WTC11 (cell line): ENCODE measurements around the gene HHAT. TPM values are rescaled to one million over a fixed set of nuclear protein-coding genes. Genes with fewer than 3 reads are reported as not detected.

Experiments
- ATAC-seq: fragments of 200-7000 bp; cut with Tn5 transposase; 2 replicates; pipeline ENCODE4 v1.10.0; 2021; ENCODE audit warnings: mild to moderate bottlenecking, moderate library complexity
- CTCF ChIA-PET: fragments of 300-600 bp; sonication (Branson Sonifier 250); formaldehyde crosslinking; loops from one replicate; lab custom pipeline; 2021; ENCODE audit warnings: antibody characterized with exemption; lab: Charles Lee
- POLR2A ChIA-PET: fragments of 350-600 bp; sonication (Branson Sonifier 250); formaldehyde crosslinking; loops from one replicate; lab custom pipeline; 2021; ENCODE audit warnings: antibody characterized with exemption; lab: Charles Lee
- DNase-seq: peaks from one replicate; pipeline ENCODE4 v3.0.0; 2021; ENCODE audit warnings: low spot score
- H3K27ac Mint-ChIP-seq: 2 replicates; pipeline ENCODE4 v1.8.0; 2021; ENCODE audit warnings: mixed read lengths
- H3K27me3 Mint-ChIP-seq: 2 replicates; pipeline ENCODE4 v1.8.0; 2021; ENCODE audit warnings: low read depth, mild to moderate bottlenecking, moderate library complexity, mixed read lengths
- H3K36me3 Mint-ChIP-seq: 2 replicates; pipeline ENCODE4 v1.8.0; 2021; ENCODE audit warnings: mixed read lengths
- H3K4me1 Mint-ChIP-seq: 2 replicates; pipeline ENCODE4 v1.8.0; 2022; ENCODE audit warnings: mixed read lengths
- H3K4me3 Mint-ChIP-seq: 2 replicates; pipeline ENCODE4 v1.8.0; 2021; ENCODE audit warnings: mild to moderate bottlenecking, moderate library complexity, mixed read lengths
- H3K9me3 Mint-ChIP-seq: 2 replicates; pipeline ENCODE4 v1.8.0; 2021; ENCODE audit warnings: mixed read lengths
- ATF3 ChIP-seq: sonication (generic); formaldehyde crosslinking; conservative IDR thresholded peaks from 2 replicates; pipeline ENCODE4 v1.8.1; 2022; ENCODE audit warnings: mild to moderate bottlenecking, missing genetic modification reagents
- CBFB ChIP-seq: sonication (generic); formaldehyde crosslinking; IDR thresholded peaks from 2 replicates; pipeline ENCODE4 v1.8.1; 2022; ENCODE audit warnings: mild to moderate bottlenecking, low read depth, missing genetic modification reagents
- CTCF ChIP-seq: fragments of 200-600 bp; IDR thresholded peaks from 2 replicates; pipeline ENCODE4 v1.8.0; 2022; ENCODE audit warnings: antibody characterized with exemption
- ELF4 ChIP-seq: sonication (generic); formaldehyde crosslinking; IDR thresholded peaks from 2 replicates; pipeline ENCODE4 v1.8.1; 2022; ENCODE audit warnings: low read depth, mild to moderate bottlenecking, moderate library complexity, missing genetic modification reagents
- IRF2 ChIP-seq: sonication (generic); formaldehyde crosslinking; IDR thresholded peaks from 2 replicates; pipeline ENCODE4 v1.8.0; 2022; ENCODE audit warnings: low read depth, missing genetic modification reagents, borderline replicate concordance
- JAZF1 ChIP-seq: fragments of 250-450 bp; sonication (Bioruptor Pico); IDR thresholded peaks from 2 replicates; pipeline ENCODE4 v1.9.0; 2021; ENCODE audit warnings: moderate library complexity, mild to moderate bottlenecking, inconsistent platforms
- KAT7 ChIP-seq: sonication (generic); formaldehyde crosslinking; IDR thresholded peaks from 2 replicates; pipeline ENCODE4 v1.8.1; 2023; ENCODE audit warnings: missing genetic modification reagents, mild to moderate bottlenecking, borderline replicate concordance
- NFYB ChIP-seq: sonication (generic); formaldehyde crosslinking; conservative IDR thresholded peaks from 2 replicates; pipeline ENCODE4 v1.8.0; 2022; ENCODE audit warnings: low read depth, missing genetic modification reagents
- NR1H2 ChIP-seq: sonication (generic); formaldehyde crosslinking; IDR thresholded peaks from 2 replicates; pipeline ENCODE4 v1.9.0; 2021; ENCODE audit warnings: mild to moderate bottlenecking, moderate library complexity, missing genetic modification reagents
- PRDM15 ChIP-seq: sonication (generic); formaldehyde crosslinking; IDR thresholded peaks from 2 replicates; pipeline ENCODE4 v1.8.0; 2022; ENCODE audit warnings: missing genetic modification reagents
- PRRX2 ChIP-seq: fragments of 250-450 bp; sonication (Bioruptor Pico); IDR thresholded peaks from 2 replicates; pipeline ENCODE4 v1.8.0; 2021; ENCODE audit warnings: mild to moderate bottlenecking
- RELA ChIP-seq: sonication (generic); formaldehyde crosslinking; IDR thresholded peaks from 2 replicates; pipeline ENCODE4 v1.8.1; 2022; ENCODE audit warnings: missing genetic modification reagents, mild to moderate bottlenecking, borderline replicate concordance
- ZBTB43 ChIP-seq: sonication (generic); formaldehyde crosslinking; IDR thresholded peaks from 2 replicates; pipeline ENCODE4 v1.8.1; 2023; ENCODE audit warnings: mild to moderate bottlenecking, missing genetic modification reagents
- ZNF219 ChIP-seq: sonication (generic); formaldehyde crosslinking; IDR thresholded peaks from 2 replicates; pipeline ENCODE4 v1.8.0; 2023; ENCODE audit warnings: missing genetic modification reagents, mild to moderate bottlenecking, borderline replicate concordance
- ZNF396 ChIP-seq: fragments of 250-450 bp; sonication (Bioruptor Pico); IDR thresholded peaks from 2 replicates; pipeline ENCODE4 v1.8.0; 2021; ENCODE audit warnings: mild to moderate bottlenecking, moderate library complexity, borderline replicate concordance
- ZNF416 ChIP-seq: fragments of 250-450 bp; sonication (Bioruptor Pico); IDR thresholded peaks from 2 replicates; pipeline ENCODE4 v1.9.0; 2021; ENCODE audit warnings: mild to moderate bottlenecking, inconsistent platforms
- ZNF512 ChIP-seq: sonication (generic); formaldehyde crosslinking; IDR thresholded peaks from 2 replicates; pipeline ENCODE4 v1.8.1; 2022; ENCODE audit warnings: missing genetic modification reagents, borderline replicate concordance
- ZNF671 ChIP-seq: fragments of 250-450 bp; sonication (Bioruptor Pico); IDR thresholded peaks from 2 replicates; pipeline ENCODE4 v1.8.0; 2021; ENCODE audit warnings: mild to moderate bottlenecking
- total RNA-seq: library from RNA; stranded (reverse); gene quantifications from 3 replicates; pipeline ENCODE4 v1.2.3, GENCODE V29; 2021
- TF ChIP-seq, protein P1 (sequence below): sonication (generic); formaldehyde crosslinking; conservative IDR thresholded peaks from 2 replicates; pipeline ENCODE4 v1.8.1; 2023; ENCODE audit warnings: mild to moderate bottlenecking, low read depth, missing genetic modification reagents, moderate library complexity

HHAT gene
- total RNA-seq, 1 experiment from 2014 or later = 0.39 TPM

- POLR2A ChIA-PET = no interaction called here
- Mint-ChIP-seq H3K27ac (no peak overlapping the region), H3K4me1 (no peaks in the 10 kb centered on the region), H3K36me3 (no peaks in the 10 kb centered on the region)
- DNase-seq (no peak), ATAC-seq (no peak)
- TF ChIP-seq ATF3 = no peak
- no peak for TF ChIP-seq ZNF512 (CRISPR knock-in tag)
- no peak for TF ChIP-seq KAT7 (CRISPR knock-in tag)
- TF ChIP-seq ZNF671 = no peak
- TF ChIP-seq IRF2 = no peak
- TF ChIP-seq ZNF396 (CRISPR knock-in tag) = no peak
- TF ChIP-seq ZNF416 (CRISPR knock-in tag) = no peak
- TF ChIP-seq PRDM15 (CRISPR knock-in tag) = no peak
- TF ChIP-seq, all 79 proteins: peak for 0
- no peaks in the 10 kb centered on the region for H3K27me3 Mint-ChIP-seq
- CTCF ChIA-PET = no interaction called here
- no peaks in the 10 kb centered on the region for H3K9me3 Mint-ChIP-seq
- no peak overlapping the region for H3K4me3 Mint-ChIP-seq
Measured at GRCh38 chr1:210691039-210691610, 362.4 kb downstream of the HHAT start.

- H3K27ac Mint-ChIP-seq = no peak overlapping the region
- no peak for TF ChIP-seq ATF3
- H3K4me1 Mint-ChIP-seq = no peaks in the 10 kb centered on the region
- H3K9me3 Mint-ChIP-seq = no peaks in the 10 kb centered on the region
- CTCF ChIA-PET = no interaction called here
- POLR2A ChIA-PET = no interaction called here
- H3K4me3 Mint-ChIP-seq = no peak overlapping the region
- no peaks in the 10 kb centered on the region for H3K27me3 Mint-ChIP-seq
- DNase-seq (no peak), ATAC-seq (no peak)
- no peaks in the 10 kb centered on the region for H3K36me3 Mint-ChIP-seq
Measured at GRCh38 chr1:210692796-210693195, 364.1 kb downstream of the HHAT start.

GRCh38 chr1:210695026-210695425, 366.3 kb downstream of the HHAT start:
- CTCF ChIA-PET = interaction anchor here (1.4 kb wide), 1 partner anchor 11 kb away, joined by 3 read pairs; no protein-coding TSS in a partner anchor
- H3K4me1 Mint-ChIP-seq = no peaks in the 10 kb centered on the region
- ATAC-seq = no peak
- no peak for TF ChIP-seq RELA (CRISPR knock-in tag)
- TF ChIP-seq JAZF1 (CRISPR knock-in tag) = no peak
- TF ChIP-seq ZBTB43 (CRISPR knock-in tag) = no peak
- TF ChIP-seq ZNF416 (CRISPR knock-in tag) = no peak
- TF ChIP-seq, protein P1, sequence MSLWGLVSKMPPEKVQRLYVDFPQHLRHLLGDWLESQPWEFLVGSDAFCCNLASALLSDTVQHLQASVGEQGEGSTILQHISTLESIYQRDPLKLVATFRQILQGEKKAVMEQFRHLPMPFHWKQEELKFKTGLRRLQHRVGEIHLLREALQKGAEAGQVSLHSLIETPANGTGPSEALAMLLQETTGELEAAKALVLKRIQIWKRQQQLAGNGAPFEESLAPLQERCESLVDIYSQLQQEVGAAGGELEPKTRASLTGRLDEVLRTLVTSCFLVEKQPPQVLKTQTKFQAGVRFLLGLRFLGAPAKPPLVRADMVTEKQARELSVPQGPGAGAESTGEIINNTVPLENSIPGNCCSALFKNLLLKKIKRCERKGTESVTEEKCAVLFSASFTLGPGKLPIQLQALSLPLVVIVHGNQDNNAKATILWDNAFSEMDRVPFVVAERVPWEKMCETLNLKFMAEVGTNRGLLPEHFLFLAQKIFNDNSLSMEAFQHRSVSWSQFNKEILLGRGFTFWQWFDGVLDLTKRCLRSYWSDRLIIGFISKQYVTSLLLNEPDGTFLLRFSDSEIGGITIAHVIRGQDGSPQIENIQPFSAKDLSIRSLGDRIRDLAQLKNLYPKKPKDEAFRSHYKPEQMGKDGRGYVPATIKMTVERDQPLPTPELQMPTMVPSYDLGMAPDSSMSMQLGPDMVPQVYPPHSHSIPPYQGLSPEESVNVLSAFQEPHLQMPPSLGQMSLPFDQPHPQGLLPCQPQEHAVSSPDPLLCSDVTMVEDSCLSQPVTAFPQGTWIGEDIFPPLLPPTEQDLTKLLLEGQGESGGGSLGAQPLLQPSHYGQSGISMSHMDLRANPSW = no peak
- no peak for TF ChIP-seq CBFB (CRISPR knock-in tag)
- no peak for TF ChIP-seq ZNF219
- no peak for TF ChIP-seq NFYB (CRISPR knock-in tag)
- TF ChIP-seq NR1H2 (CRISPR knock-in tag) = no peak
- TF ChIP-seq CTCF = no peak
- no peak for TF ChIP-seq PRRX2 (CRISPR knock-in tag)
- TF ChIP-seq ATF3 = no peak
- no peak for TF ChIP-seq ELF4 (CRISPR knock-in tag)

More at GRCh38 chr1:210695026-210695425, 366.3 kb downstream of the HHAT start:
- no peak for DNase-seq
- POLR2A ChIA-PET = no interaction called here
- Mint-ChIP-seq H3K4me3 (no peak overlapping the region), H3K9me3 (no peaks in the 10 kb centered on the region), H3K27me3 (no peaks in the 10 kb centered on the region), H3K27ac (no peak overlapping the region), H3K36me3 (no peaks in the 10 kb centered on the region)
